Hematopoietic multipotent progenitor cell treated with erythropoietin and hydrocortisone succinate and interleukin-3 and kit ligand, for 15 days (in vitro differentiated cells): ENCODE data around the gene ETV2.
"Not testable (repeated sequence)": the region's sequence is repeated elsewhere in the genome, so short reads cannot be mapped to it uniquely, and the experiment has no call there.

Experiments
- DNase-seq: peaks from one replicate; pipeline ENCODE4 v3.0.0-alpha.2; 2015; ENCODE audit warnings: low spot score

Gene ETV2

GRCh38 chr19:35628565-35629331 is 12.8 kb upstream of the ETV2 start, which contains the start of gene RBM42:
Gene RBM42 (plus strand): TSS chr19:35629036. CDS start chr19:35629154, 118 bp downstream.
- DNase-seq = peak; percentile 98

GRCh38 chr19:35629332-35629633 is 12.3 kb upstream of the ETV2 start:
- DNase-seq = peak; percentile 9

DNA sequence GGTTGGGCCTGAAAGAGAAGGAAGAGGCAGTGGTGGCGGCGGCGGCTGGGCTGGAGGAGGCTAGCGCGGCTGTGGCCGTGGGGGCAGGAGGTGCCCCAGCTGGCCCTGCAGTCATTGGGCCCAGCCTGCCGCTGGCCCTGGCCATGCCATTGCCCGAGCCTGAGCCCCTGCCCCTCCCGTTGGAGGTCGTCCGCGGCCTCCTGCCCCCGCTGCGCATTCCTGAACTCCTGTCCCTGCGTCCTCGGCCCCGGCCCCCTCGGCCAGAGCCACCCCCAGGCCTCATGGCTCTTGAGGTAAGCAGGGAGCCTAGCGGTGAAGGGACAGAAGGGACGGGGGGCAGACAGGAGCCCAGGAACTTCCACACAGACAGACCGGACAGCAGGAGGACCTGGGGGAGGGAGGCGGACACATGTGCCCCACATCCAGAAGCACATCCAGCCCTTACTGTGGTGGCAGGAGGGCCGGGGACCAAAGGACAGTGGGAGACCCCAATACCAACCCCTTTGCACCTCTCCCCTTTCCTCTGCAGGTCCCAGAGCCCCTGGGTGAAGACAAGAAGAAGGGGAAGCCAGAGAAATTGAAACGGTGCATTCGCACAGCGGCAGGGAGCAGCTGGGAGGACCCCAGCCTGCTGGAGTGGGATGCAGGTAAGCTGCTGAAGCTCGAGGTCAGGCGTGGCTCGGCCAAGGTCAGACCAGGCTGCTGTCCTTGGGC is 7.7 kb upstream of the ETV2 start:
- DNase-seq = no peak

- no peak for DNase-seq
Observed at GRCh38 chr19:35636651-35637050, 4.9 kb upstream of the ETV2 start.

- DNase-seq = no peak
Observed at GRCh38 chr19:35637165-35637564, 4.4 kb upstream of the ETV2 start.

DNA sequence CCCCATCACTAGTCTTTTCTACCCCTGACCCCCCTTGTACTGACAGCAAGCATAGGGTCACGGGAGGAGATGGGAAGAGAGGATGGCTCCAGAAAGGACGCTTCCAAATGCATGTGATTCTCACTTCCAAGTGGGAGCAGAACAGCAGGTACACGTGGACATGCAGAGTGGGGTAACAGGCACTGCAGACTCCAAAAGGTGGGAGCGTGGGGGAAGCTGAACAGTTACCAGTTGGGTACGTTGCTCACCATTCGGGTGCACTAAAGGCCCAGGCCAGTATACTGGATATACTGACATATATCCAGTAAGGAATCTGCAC is 2.3 kb upstream of the ETV2 start:
- no peak for DNase-seq

- DNase-seq = no peak
Observed at GRCh38 chr19:35639863-35640262, 1.7 kb upstream of the ETV2 start.

GRCh38 chr19:35642312-35642711 is 767 bp downstream of the ETV2 start:
- no peak for DNase-seq

- no peak for DNase-seq
Observed at GRCh38 chr19:35642798-35643254, 1.3 kb downstream of the ETV2 start.

DNA sequence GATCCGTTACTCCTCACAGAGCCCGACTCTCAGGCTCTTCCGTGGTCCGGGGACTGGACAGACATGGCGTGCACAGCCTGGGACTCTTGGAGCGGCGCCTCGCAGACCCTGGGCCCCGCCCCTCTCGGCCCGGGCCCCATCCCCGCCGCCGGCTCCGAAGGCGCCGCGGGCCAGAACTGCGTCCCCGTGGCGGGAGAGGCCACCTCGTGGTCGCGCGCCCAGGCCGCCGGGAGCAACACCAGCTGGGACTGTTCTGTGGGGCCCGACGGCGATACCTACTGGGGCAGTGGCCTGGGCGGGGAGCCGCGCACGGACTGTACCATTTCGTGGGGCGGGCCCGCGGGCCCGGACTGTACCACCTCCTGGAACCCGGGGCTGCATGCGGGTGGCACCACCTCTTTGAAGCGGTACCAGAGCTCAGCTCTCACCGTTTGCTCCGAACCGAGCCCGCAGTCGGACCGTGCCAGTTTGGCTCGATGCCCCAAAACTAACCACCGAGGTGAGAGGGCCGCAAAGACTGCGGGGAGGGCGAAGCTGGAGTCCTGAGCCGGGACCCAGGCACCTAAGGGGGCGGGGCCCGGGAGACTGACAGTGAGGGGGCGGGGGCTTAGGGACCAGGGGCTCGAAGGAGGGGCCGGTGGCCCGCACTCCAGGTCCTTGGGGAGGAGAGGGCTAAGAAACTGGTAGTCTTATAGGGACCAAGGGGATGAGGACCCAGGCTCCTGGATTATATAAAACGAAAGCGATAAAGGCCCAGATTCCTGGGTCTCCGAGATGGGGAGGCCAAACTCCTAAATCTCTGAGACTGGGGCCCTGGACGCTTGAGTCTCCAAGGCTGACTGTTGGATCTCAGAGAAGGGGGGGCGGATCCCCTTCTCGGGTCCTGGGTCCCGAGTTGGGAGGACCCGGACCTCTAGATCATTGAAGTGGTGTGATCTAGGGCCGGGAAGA is 2.0 kb downstream of the ETV2 start:
- DNase-seq = peak; percentile 84

GRCh38 chr19:35644206-35644986 is 2.9 kb downstream of the ETV2 start:
- DNase-seq = peak; percentile 95

- DNase-seq = peak; percentile 81
Observed at GRCh38 chr19:35644987-35645679, 3.6 kb downstream of the ETV2 start.

DNA sequence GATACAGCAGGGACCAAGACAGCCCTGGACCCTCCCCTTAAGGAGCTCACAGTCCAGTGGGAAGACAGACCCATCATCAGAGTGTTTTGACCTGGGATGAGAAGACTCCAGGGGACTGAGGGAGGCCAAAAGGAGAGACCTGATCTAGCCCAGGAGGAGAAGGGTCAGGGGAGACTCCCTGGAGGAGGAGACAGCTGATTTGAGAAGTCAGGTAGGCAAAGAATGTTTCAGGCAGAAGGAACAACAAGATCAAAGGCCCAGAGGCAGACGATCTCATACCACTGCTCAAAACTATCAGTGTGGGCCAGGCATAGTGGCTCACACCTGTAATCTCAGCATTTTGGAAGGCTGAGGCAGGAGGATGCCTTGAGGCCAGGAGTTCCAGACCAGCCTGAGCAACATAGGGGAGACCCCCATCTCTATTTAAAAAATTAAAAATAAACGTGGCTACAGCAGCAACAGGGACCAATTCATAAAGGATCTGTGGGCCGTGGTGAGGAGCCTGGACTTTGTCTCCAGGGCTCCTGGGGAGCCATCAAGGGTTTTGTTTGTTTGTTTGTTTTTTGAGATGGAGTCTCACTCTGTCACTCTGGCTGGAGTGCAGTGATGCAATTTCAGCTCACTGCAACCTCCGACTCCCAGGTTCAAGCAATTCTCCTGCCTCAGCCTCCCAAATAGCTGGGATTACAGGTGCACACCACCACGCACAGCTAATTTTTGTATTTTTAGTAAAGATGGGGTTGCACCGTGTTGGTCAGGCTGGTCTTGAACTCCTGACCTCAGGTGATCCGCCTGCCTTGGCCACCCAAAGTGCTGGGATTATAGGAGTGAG is 4.4 kb downstream of the ETV2 start:
- DNase-seq = no peak

- peak; percentile 98 for DNase-seq
Observed at GRCh38 chr19:35648017-35648961, 6.7 kb downstream of the ETV2 start, which contains the start of gene COX6B1. Gene COX6B1 (plus strand): TSS chr19:35648323. CDS start chr19:35651244, 2,921 bp downstream.

DNA sequence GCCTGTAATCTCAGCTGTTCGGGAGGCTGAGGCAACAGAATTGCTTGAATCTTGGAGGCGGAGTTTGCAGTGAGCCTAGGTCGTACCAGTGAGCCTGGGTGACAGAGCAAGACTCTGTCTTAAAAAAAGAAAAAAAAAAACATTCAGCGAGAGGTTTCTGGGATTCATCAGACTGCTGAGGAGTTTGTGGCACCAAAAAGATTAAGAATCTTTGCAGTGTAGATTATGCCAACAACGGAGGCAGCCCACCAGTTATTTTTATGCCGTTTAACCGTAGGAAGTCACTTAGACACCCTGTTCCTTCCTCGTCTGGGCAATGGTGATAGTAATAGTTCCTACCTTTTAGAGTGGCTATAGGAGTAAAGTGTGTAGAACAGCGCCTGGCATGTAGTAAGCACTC is 9.0 kb downstream of the ETV2 start:
- no peak for DNase-seq

- not testable (repeated sequence) for DNase-seq
Observed at GRCh38 chr19:35654828-35655227, 13.3 kb downstream of the ETV2 start.

- no peak for DNase-seq
Observed at GRCh38 chr19:35655600-35655999, 14.1 kb downstream of the ETV2 start.

- DNase-seq = no peak
Observed at GRCh38 chr19:35656700-35657099, 15.2 kb downstream of the ETV2 start.
